GM15510 (cell line): ENCODE measurements around the gene PGRMC2.

ENCODE experiments used
- POLR2A ChIP-seq: IDR thresholded peaks from 3 replicates; pipeline ENCODE4 v1.6.1; 2011; ENCODE audit warnings: borderline replicate concordance; ENCODE audit not compliant: insufficient read length; ENCODE audit errors: extremely low read depth

Gene PGRMC2

GRCh38 chr4:128286474-128287058 is 1.0 kb downstream of the PGRMC2 start:
- TF ChIP-seq POLR2A = no peak

GRCh38 chr4:128285085-128285997 is 2.3 kb downstream of the PGRMC2 start:
- no peak for TF ChIP-seq POLR2A

GRCh38 chr4:128284317-128284716 is 3.3 kb downstream of the PGRMC2 start:
- TF ChIP-seq POLR2A = no peak

GRCh38 chr4:128283071-128283470 is 4.5 kb downstream of the PGRMC2 start:
- no peak for TF ChIP-seq POLR2A

GRCh38 chr4:128282516-128282915 is 5.1 kb downstream of the PGRMC2 start:
- no peak for TF ChIP-seq POLR2A

GRCh38 chr4:128281354-128281753 is 6.3 kb downstream of the PGRMC2 start:
- TF ChIP-seq POLR2A = no peak

- TF ChIP-seq POLR2A = no peak
These were observed 7.9 kb downstream of the PGRMC2 start for GRCh38 chr4:128279624-128280225.

GRCh38 chr4:128277856-128278255 is 9.8 kb downstream of the PGRMC2 start:
- no peak for TF ChIP-seq POLR2A

GRCh38 chr4:128275346-128275745 is 12.3 kb downstream of the PGRMC2 start:
- TF ChIP-seq POLR2A = no peak

- no peak for TF ChIP-seq POLR2A
These were observed 16.1 kb downstream of the PGRMC2 start for GRCh38 chr4:128271551-128271950.

GRCh38 chr4:128268970-128269369 is 18.6 kb downstream of the PGRMC2 start:
- no peak for TF ChIP-seq POLR2A

GRCh38 chr4:128267745-128268144 is 19.9 kb downstream of the PGRMC2 start:
- no peak for TF ChIP-seq POLR2A

- no peak for TF ChIP-seq POLR2A
These were observed 31.1 kb downstream of the PGRMC2 start for GRCh38 chr4:128256539-128256938.

- TF ChIP-seq POLR2A = no peak
These were observed 31.7 kb downstream of the PGRMC2 start for GRCh38 chr4:128255906-128256305.
